Measurements from ENCODE around the gene ATXN7L2.

The ATXN7L2 gene

DNA sequence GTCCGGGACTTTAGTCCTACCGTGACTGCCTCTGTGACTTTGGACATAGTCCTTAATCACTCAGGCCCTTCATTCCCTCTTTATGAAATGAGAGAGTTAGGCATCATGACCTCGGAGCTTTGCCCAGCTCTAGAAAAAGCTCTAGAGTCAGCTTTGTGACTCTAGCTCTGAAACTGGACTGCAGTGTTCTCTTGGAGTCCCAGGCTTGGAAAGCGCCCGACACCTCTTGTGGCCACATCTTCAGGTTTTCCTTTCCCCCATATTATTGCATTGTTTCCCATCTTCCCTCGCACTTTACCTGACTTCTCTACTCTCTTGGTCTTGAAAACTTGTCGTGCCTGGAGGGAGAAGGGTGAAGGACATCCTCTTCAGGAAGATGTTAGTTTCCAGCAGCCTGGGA lies 38.3 kb downstream of the ATXN7L2 start:
- Histone ChIP-seq H3K36me3 (no peaks in the 10 kb centered on the region), H3K4me1 (ENCODE audit: control insufficient read depth in 1 of 2, insufficient read depth in 1 of 2, low read depth in 1 of 2, low read length in 1 of 2) (no peaks in the 10 kb centered on the region), H3K9me3 (no peaks in the 10 kb centered on the region), H3K27ac (no peak overlapping the region), H3K4me3 (ENCODE audit: low read depth in 1 of 2, low read length in 1 of 2) (no peak overlapping the region), H3K27me3 (peaks cover 6% of the 10 kb centered on the region)
- TF ChIP-seq, protein P1, sequence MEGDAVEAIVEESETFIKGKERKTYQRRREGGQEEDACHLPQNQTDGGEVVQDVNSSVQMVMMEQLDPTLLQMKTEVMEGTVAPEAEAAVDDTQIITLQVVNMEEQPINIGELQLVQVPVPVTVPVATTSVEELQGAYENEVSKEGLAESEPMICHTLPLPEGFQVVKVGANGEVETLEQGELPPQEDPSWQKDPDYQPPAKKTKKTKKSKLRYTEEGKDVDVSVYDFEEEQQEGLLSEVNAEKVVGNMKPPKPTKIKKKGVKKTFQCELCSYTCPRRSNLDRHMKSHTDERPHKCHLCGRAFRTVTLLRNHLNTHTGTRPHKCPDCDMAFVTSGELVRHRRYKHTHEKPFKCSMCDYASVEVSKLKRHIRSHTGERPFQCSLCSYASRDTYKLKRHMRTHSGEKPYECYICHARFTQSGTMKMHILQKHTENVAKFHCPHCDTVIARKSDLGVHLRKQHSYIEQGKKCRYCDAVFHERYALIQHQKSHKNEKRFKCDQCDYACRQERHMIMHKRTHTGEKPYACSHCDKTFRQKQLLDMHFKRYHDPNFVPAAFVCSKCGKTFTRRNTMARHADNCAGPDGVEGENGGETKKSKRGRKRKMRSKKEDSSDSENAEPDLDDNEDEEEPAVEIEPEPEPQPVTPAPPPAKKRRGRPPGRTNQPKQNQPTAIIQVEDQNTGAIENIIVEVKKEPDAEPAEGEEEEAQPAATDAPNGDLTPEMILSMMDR (IDR thresholded peaks at IDR 0.05) = no peak

DNA sequence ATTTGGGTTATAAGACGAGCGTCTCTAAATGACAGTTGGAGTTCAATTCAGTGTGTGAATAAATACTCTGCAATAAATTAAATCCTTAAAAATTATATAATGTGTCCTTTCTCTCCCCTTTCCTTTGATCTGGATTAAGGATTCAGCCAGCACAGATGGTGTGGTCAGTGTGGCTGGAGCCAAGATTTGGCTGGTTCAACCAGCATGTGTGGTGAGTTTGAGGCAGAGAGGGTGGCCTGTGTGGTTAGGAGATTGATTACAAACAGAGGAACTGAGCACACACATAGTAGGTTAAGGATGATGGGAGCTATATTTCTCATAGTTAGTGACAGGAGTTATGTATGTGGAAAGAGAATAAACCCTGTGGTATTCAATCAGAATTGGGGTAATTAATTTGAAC lies 40.0 kb downstream of the ATXN7L2 start:
- H3K36me3 ChIP-seq = no peaks in the 10 kb centered on the region
- H3K27me3 ChIP-seq = peaks cover 6% of the 10 kb centered on the region
- no peaks in the 10 kb centered on the region for H3K4me1 ChIP-seq (ENCODE audit: control insufficient read depth in 1 of 2, insufficient read depth in 1 of 2, low read depth in 1 of 2, low read length in 1 of 2)
- TF ChIP-seq, protein P1 (IDR thresholded peaks at IDR 0.05) = no peak
- H3K9me3 ChIP-seq = no peaks in the 10 kb centered on the region
- H3K4me3 ChIP-seq (ENCODE audit: low read depth in 1 of 2, low read length in 1 of 2) = no peak overlapping the region
- no peak overlapping the region for H3K27ac ChIP-seq

DNA sequence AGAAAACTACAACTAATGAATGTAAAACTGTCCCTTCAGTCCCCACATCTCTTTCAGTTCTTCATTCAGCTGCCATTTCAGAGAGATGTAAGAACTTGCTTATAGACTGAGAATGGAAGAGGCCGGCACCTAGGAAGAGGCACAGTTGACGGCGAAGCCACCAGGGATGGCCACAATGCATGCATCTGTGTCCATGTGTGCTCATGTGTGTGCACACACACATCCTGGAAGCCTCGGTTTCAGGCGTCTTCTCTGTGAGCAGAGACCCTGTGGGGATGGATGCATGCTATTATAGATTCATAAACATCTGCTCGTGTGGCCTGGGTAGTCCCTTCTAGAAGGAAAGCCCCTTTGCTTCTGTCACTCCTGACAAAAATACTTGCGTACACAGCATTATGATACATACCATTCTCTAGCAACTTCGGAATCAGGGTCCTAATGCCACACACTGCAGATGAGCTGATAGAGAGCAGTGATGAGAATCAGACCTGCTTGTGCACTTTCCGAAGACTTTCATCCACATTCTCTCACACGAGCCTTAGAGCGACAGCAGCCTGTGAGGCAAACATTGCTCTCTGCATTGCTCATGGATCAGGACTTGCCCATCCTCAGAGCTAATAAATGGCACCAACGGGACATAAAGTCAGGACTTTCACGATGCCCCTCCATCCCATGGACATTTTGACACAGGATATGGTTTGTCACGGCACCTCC lies 43.5 kb downstream of the ATXN7L2 start:
- H3K36me3 ChIP-seq = no peaks in the 10 kb centered on the region
- H3K4me3 ChIP-seq (ENCODE audit: low read depth in 1 of 2, low read length in 1 of 2) = no peak overlapping the region
- no peaks in the 10 kb centered on the region for H3K27me3 ChIP-seq
- no peak overlapping the region for H3K27ac ChIP-seq
- H3K9me3 ChIP-seq = no peaks in the 10 kb centered on the region
- TF ChIP-seq, protein P1 (IDR thresholded peaks at IDR 0.05) = no peak
- peaks cover 3% of the 10 kb centered on the region in 2 experiments for H3K4me1 ChIP-seq (ENCODE audit: control insufficient read depth in 1 of 2, insufficient read depth in 1 of 2, low read depth in 1 of 2, low read length in 1 of 2)

DNA sequence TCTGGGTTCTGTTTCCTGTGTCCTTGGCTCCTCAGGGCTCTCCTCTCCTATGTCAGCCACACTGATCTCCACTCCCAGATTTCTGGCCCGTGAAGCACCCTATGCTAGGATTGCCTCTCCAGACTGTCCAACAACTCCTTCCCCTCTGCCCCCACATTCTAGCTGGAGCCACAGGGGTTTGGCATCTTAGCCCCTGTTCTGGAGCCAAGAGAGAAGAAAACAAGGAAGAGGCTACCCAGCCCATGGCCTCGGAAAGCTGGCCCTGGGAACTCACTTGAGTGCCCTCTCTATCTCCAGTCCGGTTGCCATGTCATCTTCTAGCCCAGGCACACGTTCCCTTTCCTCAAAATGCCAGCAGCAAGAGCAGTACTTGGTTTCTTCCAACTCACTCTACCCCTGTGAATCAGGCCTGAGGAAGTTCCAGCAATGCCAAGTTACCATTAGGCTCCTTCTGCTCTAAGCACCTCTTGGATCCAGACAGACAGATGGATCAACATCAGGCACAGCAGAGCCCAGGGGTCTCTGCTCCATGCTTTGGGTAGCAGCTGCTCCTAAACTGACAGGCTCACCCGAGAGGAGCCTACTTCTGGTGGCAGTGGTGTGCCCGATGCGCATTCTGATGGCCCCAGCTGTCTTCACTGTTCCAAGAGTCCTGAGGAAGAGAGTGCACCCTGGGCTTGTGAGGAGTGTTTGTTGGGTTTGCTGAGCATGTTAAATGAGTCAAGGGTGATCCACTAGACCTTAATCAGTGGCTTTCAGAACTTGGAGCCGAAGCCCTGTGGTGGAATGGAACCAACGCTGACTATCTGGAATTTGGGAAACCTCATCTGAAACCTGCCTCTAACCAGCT lies 44.4 kb downstream of the ATXN7L2 start:
- no peak overlapping the region for H3K27ac ChIP-seq
- no peaks in the 10 kb centered on the region for H3K27me3 ChIP-seq

DNA sequence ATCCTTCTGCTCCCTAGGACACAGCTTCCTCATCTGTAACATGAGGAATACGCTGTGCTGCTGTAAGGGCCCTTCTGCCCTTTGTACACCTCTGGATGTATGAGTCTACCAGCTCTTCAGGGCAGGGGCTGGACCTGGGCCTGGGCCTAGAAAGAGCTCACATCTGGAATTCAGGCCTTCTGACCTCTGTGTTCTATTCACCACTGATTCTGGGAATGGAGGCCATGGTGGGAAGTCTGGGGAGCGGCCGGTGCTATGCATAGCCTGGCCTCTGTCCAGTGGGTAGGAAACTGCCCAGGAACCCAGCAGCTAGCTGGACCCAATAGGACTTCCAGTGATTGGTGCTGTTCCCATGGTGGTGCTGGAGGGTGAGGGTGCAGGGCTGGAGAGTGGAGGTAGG lies 45.0 kb downstream of the ATXN7L2 start:
- peaks cover 9% of the 10 kb centered on the region in 2 experiments for H3K4me1 ChIP-seq (ENCODE audit: control insufficient read depth in 1 of 2, insufficient read depth in 1 of 2, low read depth in 1 of 2, low read length in 1 of 2)
- H3K4me3 ChIP-seq (ENCODE audit: low read depth in 1 of 2, low read length in 1 of 2) = no peak overlapping the region
- H3K36me3 ChIP-seq = no peaks in the 10 kb centered on the region
- no peak overlapping the region for H3K27ac ChIP-seq
- no peaks in the 10 kb centered on the region for H3K27me3 ChIP-seq
- no peaks in the 10 kb centered on the region for H3K9me3 ChIP-seq
- TF ChIP-seq, protein P1 (IDR thresholded peaks at IDR 0.05) = no peak

More for the DNA sequence above, 44.4 kb downstream of the ATXN7L2 start:
- TF ChIP-seq, protein P1 (IDR thresholded peaks at IDR 0.05) = no peak
- Histone ChIP-seq H3K36me3 (no peaks in the 10 kb centered on the region), H3K4me3 (ENCODE audit: low read depth in 1 of 2, low read length in 1 of 2) (no peak overlapping the region), H3K4me1 (ENCODE audit: control insufficient read depth in 1 of 2, insufficient read depth in 1 of 2, low read depth in 1 of 2, low read length in 1 of 2) (peaks cover 9% of the 10 kb centered on the region in 2 experiments), H3K9me3 (no peaks in the 10 kb centered on the region)
